ENCODE results near the gene TMEM92.

GRCh38 chr17:50275279-50275678 is 1.0 kb downstream of the TMEM92 start:
- TF ChIP-seq CTCF (IDR thresholded peaks at IDR 0.05; ENCODE audit: low read depth, low read length): no peak
- no peak for TF ChIP-seq EZH2phosphoT487 (IDR thresholded peaks at IDR 0.05; ENCODE audit: low read depth)

Measured in OCI-LY3 (cell line).